ENCODE results near the gene DYRK1A.

DYRK1A gene

GRCh38 chr21:37431243-37431642, 64.7 kb downstream of the DYRK1A start:
- no peak for TF ChIP-seq CTCF (conservative IDR thresholded peaks at IDR 0.05)
- H3K27ac ChIP-seq = no peak overlapping the region

DNA sequence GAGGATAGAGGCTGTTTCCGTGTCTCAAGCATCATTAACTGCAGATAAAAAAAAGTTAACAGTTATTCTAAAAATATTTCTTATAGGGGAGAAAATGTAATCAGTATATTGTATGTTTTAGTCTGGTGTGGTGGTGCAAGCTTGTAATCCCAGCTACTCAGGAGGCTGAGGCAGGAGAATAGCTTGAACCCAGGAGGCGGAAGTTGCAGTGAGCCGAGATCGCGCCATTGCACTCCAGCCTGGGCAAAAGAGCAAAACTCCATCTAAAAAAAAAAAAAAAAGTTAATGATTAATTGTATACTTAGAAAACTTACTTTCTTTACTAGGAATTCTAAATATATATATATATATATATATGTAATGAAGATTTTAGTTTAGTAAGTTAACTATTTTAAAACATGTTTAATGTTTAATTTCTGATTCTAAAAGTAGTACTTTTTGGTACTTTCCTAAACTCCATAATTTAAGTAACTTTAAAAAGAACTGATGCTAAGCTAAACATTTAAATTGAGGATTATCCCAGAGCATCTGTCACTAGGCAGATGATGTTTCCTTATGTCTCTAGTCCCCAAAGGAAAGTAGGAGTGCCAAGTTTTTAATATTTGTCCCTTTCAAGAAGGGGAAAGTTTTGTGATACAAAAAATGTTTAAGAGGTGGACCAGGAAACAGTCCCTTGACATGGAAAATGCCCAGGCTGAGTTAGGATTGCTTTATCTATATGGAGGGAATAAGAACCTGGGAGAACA, 66.3 kb downstream of the DYRK1A start:
- H3K27ac ChIP-seq = no peak overlapping the region
- TF ChIP-seq CTCF (conservative IDR thresholded peaks at IDR 0.05) = no peak

DNA sequence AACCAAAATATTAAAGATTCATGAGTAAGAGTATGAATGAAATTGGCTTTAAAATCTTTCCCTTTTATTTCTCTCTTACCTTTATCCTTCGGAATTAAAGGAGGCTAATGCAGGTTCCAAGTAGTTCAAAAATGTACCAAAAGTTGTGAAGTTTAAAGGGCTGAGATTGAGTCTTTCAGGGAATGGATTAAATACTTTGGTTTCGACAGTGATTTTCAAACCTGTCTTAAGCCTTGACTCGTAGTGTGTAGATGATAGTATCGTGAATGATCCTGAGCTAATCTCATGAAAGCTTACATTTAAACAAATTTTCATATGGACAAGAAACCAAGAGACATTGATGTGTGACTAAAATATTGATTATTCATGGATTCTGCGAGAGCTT, 66.9 kb downstream of the DYRK1A start:
- no peak overlapping the region for H3K27ac ChIP-seq
- no peak for TF ChIP-seq CTCF (conservative IDR thresholded peaks at IDR 0.05)

GRCh38 chr21:37435120-37435519, 68.5 kb downstream of the DYRK1A start:
- H3K27ac ChIP-seq = peak overlapping the region; percentile 36
- no peak for TF ChIP-seq CTCF (conservative IDR thresholded peaks at IDR 0.05)

DNA sequence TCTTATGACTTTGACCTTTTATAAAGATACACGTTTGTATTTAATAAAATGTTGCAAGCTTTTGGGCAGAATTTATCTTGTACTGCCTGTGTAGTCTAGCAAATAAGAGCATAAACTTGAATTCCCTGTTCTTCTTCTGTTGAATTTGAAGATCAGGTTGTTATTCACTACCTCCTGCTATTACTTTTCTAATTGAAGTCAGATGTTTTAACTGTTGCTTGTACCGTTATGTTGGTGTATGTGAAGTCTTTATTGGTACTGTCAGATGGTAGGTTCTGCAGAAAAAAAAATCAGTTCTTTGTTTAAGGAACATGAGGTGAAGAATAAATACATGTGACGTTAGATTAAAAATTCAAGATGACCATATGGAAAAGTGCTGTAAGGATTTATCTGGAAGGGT, 69.1 kb downstream of the DYRK1A start:
- no peak for TF ChIP-seq CTCF (conservative IDR thresholded peaks at IDR 0.05)
- H3K27ac ChIP-seq = peak overlapping the region; percentile 36

DNA sequence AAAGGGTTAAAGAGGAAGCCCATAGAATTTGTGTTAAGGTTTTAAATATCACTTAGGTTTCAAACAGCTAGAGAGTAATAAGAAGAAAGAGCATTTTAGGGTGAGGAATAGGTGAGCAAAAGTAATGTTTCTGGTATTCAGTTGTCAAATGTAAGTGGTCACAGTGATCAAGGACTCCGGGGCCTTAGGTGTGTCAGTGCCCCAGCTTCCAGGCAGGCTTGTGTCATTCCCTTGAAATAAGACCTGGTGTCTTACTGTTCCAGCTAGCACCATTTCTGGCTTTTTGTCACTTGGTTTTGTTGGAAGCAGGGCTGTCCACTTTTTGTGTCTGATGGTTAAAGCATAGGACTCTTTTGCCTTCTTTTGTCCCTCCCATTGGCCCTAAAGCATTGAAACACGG, 69.6 kb downstream of the DYRK1A start:
- peak overlapping the region; percentile 36 for H3K27ac ChIP-seq
- TF ChIP-seq CTCF (conservative IDR thresholded peaks at IDR 0.05) = no peak

DNA sequence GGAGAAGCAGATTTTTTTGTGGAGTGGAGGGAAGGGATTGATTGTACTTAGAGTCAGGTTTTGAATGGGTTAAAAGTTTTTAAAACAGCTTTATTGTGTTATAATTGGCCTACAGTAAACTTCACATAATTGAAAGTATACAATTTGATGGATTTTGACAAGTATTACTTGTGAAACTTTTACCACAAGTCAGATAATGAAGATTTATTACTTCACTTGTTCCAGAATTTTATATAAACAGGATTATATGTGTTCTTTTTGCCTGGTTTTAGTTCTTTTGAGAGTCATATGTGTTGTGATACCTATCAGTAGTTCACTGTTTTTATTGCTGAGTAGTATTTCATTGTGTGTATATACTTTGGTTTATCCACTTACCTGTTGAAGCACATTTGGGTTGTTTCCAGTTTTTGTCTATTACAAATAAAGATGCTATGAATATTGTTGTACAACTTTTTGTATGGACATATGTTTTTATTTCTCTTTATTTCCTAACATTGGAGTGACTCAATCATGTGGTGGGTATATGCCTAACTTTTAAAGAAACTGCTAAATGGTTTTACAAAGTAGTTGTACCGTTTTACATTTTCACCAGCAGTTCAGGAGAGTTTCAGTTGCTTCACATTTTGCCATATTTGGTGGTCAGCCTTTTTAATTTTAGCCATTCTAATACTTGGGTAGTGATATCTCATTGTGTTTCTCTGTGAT, 71.0 kb downstream of the DYRK1A start:
- TF ChIP-seq CTCF (conservative IDR thresholded peaks at IDR 0.05) = no peak
- H3K27ac ChIP-seq = no peak overlapping the region

All from VCaP (cell line).